Measurements from ENCODE around the gene TRIM71.

TRIM71 gene

DNA sequence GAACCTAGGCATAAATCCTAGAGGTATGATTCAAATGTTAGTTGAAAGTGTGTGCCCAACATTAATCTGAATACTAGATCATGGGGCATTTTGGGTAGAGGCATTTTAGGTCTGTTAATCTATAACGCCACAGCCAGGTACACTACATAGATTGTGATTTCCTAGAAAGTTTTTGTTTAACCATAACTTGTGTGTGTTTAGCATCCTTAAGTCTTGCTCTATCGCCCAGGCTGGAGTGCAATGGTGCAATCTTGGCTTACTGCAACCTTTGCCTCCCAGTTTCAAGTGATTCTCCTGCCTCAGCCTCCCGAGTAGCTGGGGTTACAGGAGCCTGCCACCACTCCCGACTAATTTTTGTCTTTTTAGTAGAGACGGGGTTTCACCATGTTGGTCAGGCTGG is 59.1 kb downstream of the TRIM71 start:
- H3K36me3 ChIP-seq (ENCODE audit: control insufficient read depth, low read length), result no peaks in the 10 kb centered on the region
- H3K4me2 ChIP-seq (ENCODE audit: low read length), result no peak overlapping the region
- TF ChIP-seq, protein P1, sequence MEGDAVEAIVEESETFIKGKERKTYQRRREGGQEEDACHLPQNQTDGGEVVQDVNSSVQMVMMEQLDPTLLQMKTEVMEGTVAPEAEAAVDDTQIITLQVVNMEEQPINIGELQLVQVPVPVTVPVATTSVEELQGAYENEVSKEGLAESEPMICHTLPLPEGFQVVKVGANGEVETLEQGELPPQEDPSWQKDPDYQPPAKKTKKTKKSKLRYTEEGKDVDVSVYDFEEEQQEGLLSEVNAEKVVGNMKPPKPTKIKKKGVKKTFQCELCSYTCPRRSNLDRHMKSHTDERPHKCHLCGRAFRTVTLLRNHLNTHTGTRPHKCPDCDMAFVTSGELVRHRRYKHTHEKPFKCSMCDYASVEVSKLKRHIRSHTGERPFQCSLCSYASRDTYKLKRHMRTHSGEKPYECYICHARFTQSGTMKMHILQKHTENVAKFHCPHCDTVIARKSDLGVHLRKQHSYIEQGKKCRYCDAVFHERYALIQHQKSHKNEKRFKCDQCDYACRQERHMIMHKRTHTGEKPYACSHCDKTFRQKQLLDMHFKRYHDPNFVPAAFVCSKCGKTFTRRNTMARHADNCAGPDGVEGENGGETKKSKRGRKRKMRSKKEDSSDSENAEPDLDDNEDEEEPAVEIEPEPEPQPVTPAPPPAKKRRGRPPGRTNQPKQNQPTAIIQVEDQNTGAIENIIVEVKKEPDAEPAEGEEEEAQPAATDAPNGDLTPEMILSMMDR (IDR thresholded peaks at IDR 0.05; ENCODE audit: low read depth, low read length, poor library complexity, severe bottlenecking), result no peak
- no peak for TF ChIP-seq EZH2phosphoT487 (IDR thresholded peaks at IDR 0.05; ENCODE audit: borderline replicate concordance, low read length)
- no peaks in the 10 kb centered on the region for H3K9me3 ChIP-seq (ENCODE audit: control insufficient read depth, insufficient read depth, low read length)
- H3K27ac ChIP-seq (ENCODE audit: low read depth, low read length), result no peak overlapping the region
- no peaks in the 10 kb centered on the region for H3K4me1 ChIP-seq (ENCODE audit: control insufficient read depth, low read length)
- no peaks in the 10 kb centered on the region for H3K79me2 ChIP-seq (ENCODE audit: control insufficient read depth, low read length)
- H3K27me3 ChIP-seq (ENCODE audit: control insufficient read depth, low read length), result peaks cover 18% of the 10 kb centered on the region
- H3K9me2 ChIP-seq (replicated peaks; ENCODE audit: control insufficient read depth, low read length), result no peaks in the 10 kb centered on the region
- H3K4me3 ChIP-seq (ENCODE audit: low read length), result no peak overlapping the region
- H4K20me1 ChIP-seq (ENCODE audit: control insufficient read depth, insufficient read depth, low read depth, low read length), result no peaks in the 10 kb centered on the region
- no peaks in the 10 kb centered on the region for H3F3A ChIP-seq (ENCODE audit: control insufficient read depth, insufficient read depth)

DNA sequence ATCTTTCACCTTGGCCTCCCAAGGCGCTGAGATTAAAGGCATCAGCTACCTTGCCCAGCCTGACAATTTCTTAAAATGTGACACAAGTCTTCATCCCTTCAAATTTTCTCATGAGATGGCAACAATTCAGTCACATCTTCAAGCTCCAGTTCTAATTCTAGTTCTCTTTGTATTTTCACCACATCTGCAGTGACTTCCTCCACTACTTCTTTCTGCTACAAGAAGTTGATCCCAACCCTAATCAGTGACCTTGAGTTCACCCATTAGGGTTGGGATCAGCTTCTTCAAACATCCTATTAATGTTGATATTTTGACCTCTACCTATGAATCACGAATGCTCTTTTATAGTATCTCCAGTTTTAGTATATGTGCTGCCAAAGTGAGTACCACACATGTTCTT is 59.8 kb downstream of the TRIM71 start:
- no peak overlapping the region for H3K4me3 ChIP-seq (ENCODE audit: low read length)
- H3K9me3 ChIP-seq (ENCODE audit: control insufficient read depth, insufficient read depth, low read length), result no peaks in the 10 kb centered on the region
- H3K27me3 ChIP-seq (ENCODE audit: control insufficient read depth, low read length), result peaks cover 18% of the 10 kb centered on the region
- no peak overlapping the region for H3K4me2 ChIP-seq (ENCODE audit: low read length)
- H3F3A ChIP-seq (ENCODE audit: control insufficient read depth, insufficient read depth), result no peaks in the 10 kb centered on the region
- no peaks in the 10 kb centered on the region for H3K9me2 ChIP-seq (replicated peaks; ENCODE audit: control insufficient read depth, low read length)
- no peaks in the 10 kb centered on the region for H3K4me1 ChIP-seq (ENCODE audit: control insufficient read depth, low read length)
- H3K36me3 ChIP-seq (ENCODE audit: control insufficient read depth, low read length), result no peaks in the 10 kb centered on the region
- TF ChIP-seq, protein P1 (IDR thresholded peaks at IDR 0.05; ENCODE audit: low read depth, low read length, poor library complexity, severe bottlenecking), result no peak
- no peak for TF ChIP-seq EZH2phosphoT487 (IDR thresholded peaks at IDR 0.05; ENCODE audit: borderline replicate concordance, low read length)
- no peaks in the 10 kb centered on the region for H4K20me1 ChIP-seq (ENCODE audit: control insufficient read depth, insufficient read depth, low read depth, low read length)
- no peak overlapping the region for H3K27ac ChIP-seq (ENCODE audit: low read depth, low read length)
- no peaks in the 10 kb centered on the region for H3K79me2 ChIP-seq (ENCODE audit: control insufficient read depth, low read length)

DNA sequence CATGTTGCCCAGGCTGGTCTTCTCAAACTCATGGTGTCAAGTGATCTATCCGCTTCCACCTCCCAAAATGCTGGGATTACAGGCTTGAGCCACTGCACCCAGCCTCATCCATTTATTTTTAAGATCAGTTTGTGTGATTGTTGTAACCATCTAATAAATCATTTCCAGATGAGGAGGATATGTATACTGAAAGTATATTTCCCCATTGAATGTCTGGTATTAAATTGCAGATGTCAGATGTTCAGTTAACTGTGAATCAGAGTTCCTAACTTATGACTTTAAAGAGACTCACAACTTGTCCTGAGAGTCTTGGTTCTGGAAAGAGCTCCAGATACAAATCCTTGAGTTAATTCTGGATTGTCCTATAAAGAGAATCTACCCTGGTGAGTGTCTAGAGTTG is 62.4 kb downstream of the TRIM71 start:
- H3K27ac ChIP-seq (ENCODE audit: low read depth, low read length), result no peak overlapping the region
- no peaks in the 10 kb centered on the region for H3K9me3 ChIP-seq (ENCODE audit: control insufficient read depth, insufficient read depth, low read length)
- no peaks in the 10 kb centered on the region for H3F3A ChIP-seq (ENCODE audit: control insufficient read depth, insufficient read depth)
- H3K4me1 ChIP-seq (ENCODE audit: control insufficient read depth, low read length), result no peaks in the 10 kb centered on the region
- no peaks in the 10 kb centered on the region for H3K9me2 ChIP-seq (replicated peaks; ENCODE audit: control insufficient read depth, low read length)
- peaks cover 30% of the 10 kb centered on the region for H3K27me3 ChIP-seq (ENCODE audit: control insufficient read depth, low read length)
- H3K4me3 ChIP-seq (ENCODE audit: low read length), result no peak overlapping the region
- no peaks in the 10 kb centered on the region for H4K20me1 ChIP-seq (ENCODE audit: control insufficient read depth, insufficient read depth, low read depth, low read length)
- no peaks in the 10 kb centered on the region for H3K79me2 ChIP-seq (ENCODE audit: control insufficient read depth, low read length)
- H3K36me3 ChIP-seq (ENCODE audit: control insufficient read depth, low read length), result no peaks in the 10 kb centered on the region
- H3K4me2 ChIP-seq (ENCODE audit: low read length), result no peak overlapping the region
- TF ChIP-seq, protein P1 (IDR thresholded peaks at IDR 0.05; ENCODE audit: low read depth, low read length, poor library complexity, severe bottlenecking), result no peak
- no peak for TF ChIP-seq EZH2phosphoT487 (IDR thresholded peaks at IDR 0.05; ENCODE audit: borderline replicate concordance, low read length)

DNA sequence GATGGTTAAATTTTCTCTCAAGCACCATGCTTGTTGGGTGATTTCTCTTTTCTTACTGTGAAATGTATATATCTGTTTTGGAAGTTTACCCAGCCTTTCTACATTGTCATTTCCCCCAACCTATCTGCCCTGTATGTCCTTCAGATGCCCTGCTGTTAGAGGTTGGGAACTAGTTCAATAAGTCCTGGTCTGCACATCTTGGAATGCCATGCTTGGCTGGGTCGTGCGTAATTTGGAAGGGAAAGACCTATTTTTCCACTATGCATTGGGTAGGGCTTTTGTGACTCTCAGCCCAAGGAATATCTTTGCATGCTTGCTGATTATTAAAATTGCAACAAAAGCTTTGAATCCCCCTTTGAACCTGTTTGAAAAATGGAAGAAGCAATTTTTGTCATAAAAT is 63.8 kb downstream of the TRIM71 start:
- no peak overlapping the region for H3K27ac ChIP-seq (ENCODE audit: low read depth, low read length)
- no peaks in the 10 kb centered on the region for H4K20me1 ChIP-seq (ENCODE audit: control insufficient read depth, insufficient read depth, low read depth, low read length)
- no peaks in the 10 kb centered on the region for H3F3A ChIP-seq (ENCODE audit: control insufficient read depth, insufficient read depth)
- no peak overlapping the region for H3K4me2 ChIP-seq (ENCODE audit: low read length)
- no peaks in the 10 kb centered on the region for H3K4me1 ChIP-seq (ENCODE audit: control insufficient read depth, low read length)
- H3K79me2 ChIP-seq (ENCODE audit: control insufficient read depth, low read length), result no peaks in the 10 kb centered on the region
- TF ChIP-seq, protein P1 (IDR thresholded peaks at IDR 0.05; ENCODE audit: low read depth, low read length, poor library complexity, severe bottlenecking), result no peak
- TF ChIP-seq EZH2phosphoT487 (IDR thresholded peaks at IDR 0.05; ENCODE audit: borderline replicate concordance, low read length), result no peak
- no peaks in the 10 kb centered on the region for H3K9me2 ChIP-seq (replicated peaks; ENCODE audit: control insufficient read depth, low read length)
- no peaks in the 10 kb centered on the region for H3K36me3 ChIP-seq (ENCODE audit: control insufficient read depth, low read length)
- H3K9me3 ChIP-seq (ENCODE audit: control insufficient read depth, insufficient read depth, low read length), result no peaks in the 10 kb centered on the region
- peaks cover 23% of the 10 kb centered on the region for H3K27me3 ChIP-seq (ENCODE audit: control insufficient read depth, low read length)
- no peak overlapping the region for H3K4me3 ChIP-seq (ENCODE audit: low read length)
